Stimulated activated CD8-positive, alpha-beta memory T cell treated with anti-CD3 and anti-CD28 coated beads, Interleukin-2, amount 100 ng/mL, for 1 hour (primary cell): ENCODE data around the gene FAM241A.
"Not testable (repeated sequence)": the region's sequence is repeated elsewhere in the genome, so short reads cannot be mapped to it uniquely, and the experiment has no call there.

Source experiments
- DNase-seq, 2 donors: peaks; one replicate each; pipeline ENCODE4 v3.0.0-alpha.2; 2020; ENCODE audit warnings: low read depth in 2 of 2

The FAM241A gene

GRCh38 chr4:112173593-112174558, 28.6 kb downstream of the FAM241A start:
- DNase-seq: no peak

- no peak for DNase-seq
These were observed 30.6 kb downstream of the FAM241A start for GRCh38 chr4:112175840-112176239.

- no peak for DNase-seq
These were observed 31.3 kb downstream of the FAM241A start for GRCh38 chr4:112176596-112176995.

- DNase-seq: not testable (repeated sequence)
These were observed 33.5 kb downstream of the FAM241A start for GRCh38 chr4:112178741-112179140.

- DNase-seq: no peak
These were observed 36.2 kb downstream of the FAM241A start for GRCh38 chr4:112181358-112182000.

GRCh38 chr4:112182604-112183003, 37.4 kb downstream of the FAM241A start:
- no peak for DNase-seq

- DNase-seq: no peak
These were observed 38.0 kb downstream of the FAM241A start for GRCh38 chr4:112183252-112183651.

GRCh38 chr4:112184438-112184837, 39.2 kb downstream of the FAM241A start:
- DNase-seq: no peak

GRCh38 chr4:112185334-112185733, 40.1 kb downstream of the FAM241A start:
- DNase-seq: no peak

GRCh38 chr4:112185740-112186670, 40.8 kb downstream of the FAM241A start:
- DNase-seq: no peak

- DNase-seq: no peak
These were observed 44.5 kb downstream of the FAM241A start for GRCh38 chr4:112189754-112190153.

- no peak for DNase-seq
These were observed 45.4 kb downstream of the FAM241A start for GRCh38 chr4:112190684-112191083.

- DNase-seq: no peak
These were observed 51.2 kb downstream of the FAM241A start for GRCh38 chr4:112196461-112196860.

- DNase-seq: no peak
These were observed 53.8 kb downstream of the FAM241A start for GRCh38 chr4:112199041-112199440.

- no peak for DNase-seq
These were observed 56.8 kb downstream of the FAM241A start for GRCh38 chr4:112201915-112202505.

- no peak for DNase-seq
These were observed 58.3 kb downstream of the FAM241A start for GRCh38 chr4:112203593-112203992.

GRCh38 chr4:112206431-112206830, 61.2 kb downstream of the FAM241A start:
- no peak for DNase-seq

- not testable (repeated sequence) for DNase-seq
These were observed 63.2 kb downstream of the FAM241A start for GRCh38 chr4:112208137-112209095.

GRCh38 chr4:112210777-112211176, 65.5 kb downstream of the FAM241A start:
- DNase-seq: no peak

GRCh38 chr4:112213091-112213490, 67.8 kb downstream of the FAM241A start:
- no peak for DNase-seq
